ENCODE data around the gene CTNNBL1.

Gene CTNNBL1

GRCh38 chr20:37901654-37902503, 208.0 kb downstream of the CTNNBL1 start:
- no peak for DNase-seq (ENCODE audit: low read depth)

GRCh38 chr20:37902504-37903313, 208.9 kb downstream of the CTNNBL1 start, which contains the start of gene VSTM2L:
TSS of gene VSTM2L (plus strand) at chr20:37903127. CDS start at chr20:37903351, 224 bp downstream.
- DNase-seq (ENCODE audit: low read depth): no peak

GRCh38 chr20:37903317-37904007, 209.6 kb downstream of the CTNNBL1 start:
- DNase-seq (ENCODE audit: low read depth): no peak

DNA sequence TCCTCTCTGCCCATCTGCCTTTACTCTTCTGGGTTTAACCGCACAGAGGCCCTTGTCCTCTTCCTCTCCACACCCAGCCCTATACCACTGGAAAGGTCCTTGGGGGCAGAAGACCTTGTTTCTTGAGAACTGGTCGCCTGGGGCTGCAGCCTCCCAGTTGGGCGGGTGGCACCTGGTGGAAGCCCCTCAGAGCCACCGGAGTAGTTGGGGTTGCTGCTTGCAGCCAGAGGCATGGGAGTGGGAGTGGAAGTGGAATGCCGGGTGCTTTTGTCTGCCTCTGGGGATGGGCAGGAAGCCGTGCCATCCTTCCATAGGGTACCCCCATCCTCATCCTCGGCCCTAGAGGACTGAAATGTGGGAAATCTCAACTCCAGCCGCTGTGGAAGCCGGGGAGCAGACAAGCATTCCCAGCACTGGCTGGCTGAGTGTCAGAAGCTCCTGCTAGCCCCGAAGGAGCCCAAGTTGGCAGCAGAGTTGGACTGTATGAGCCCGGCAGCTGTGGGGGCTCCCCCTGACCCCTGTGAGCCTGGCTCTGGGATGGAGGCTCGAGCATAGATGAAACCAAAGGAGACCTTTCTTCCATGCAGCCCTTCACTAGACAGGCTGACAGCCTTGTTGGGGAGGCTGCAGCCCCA, 210.3 kb downstream of the CTNNBL1 start:
- DNase-seq (ENCODE audit: low read depth): no peak

DNA sequence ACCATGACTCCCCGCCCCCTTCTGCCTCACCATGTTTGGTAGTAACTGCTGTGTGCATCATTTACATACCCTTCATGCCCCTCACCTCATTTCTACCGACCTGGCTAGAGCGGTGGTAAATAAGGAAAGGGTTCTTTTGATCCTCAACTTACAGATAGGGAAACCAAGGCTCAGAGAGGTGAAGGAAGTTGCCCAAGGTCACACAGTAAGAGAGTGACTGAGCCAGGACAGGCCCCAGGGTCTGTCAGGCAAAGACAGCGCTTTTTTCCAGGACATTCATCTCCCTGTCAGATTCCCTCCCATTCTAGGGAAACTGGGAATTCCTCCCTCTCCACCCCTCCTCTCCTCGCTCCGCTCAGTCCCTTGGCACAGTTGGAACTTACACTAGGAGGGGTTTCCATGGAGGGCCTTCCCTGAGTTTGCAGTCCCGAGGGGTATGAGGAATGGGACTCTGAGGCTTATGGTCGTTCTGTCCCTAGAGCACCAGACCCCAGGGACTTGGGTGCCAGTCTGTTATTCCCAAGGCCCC, 211.1 kb downstream of the CTNNBL1 start:
- no peak for DNase-seq (ENCODE audit: low read depth)

DNA sequence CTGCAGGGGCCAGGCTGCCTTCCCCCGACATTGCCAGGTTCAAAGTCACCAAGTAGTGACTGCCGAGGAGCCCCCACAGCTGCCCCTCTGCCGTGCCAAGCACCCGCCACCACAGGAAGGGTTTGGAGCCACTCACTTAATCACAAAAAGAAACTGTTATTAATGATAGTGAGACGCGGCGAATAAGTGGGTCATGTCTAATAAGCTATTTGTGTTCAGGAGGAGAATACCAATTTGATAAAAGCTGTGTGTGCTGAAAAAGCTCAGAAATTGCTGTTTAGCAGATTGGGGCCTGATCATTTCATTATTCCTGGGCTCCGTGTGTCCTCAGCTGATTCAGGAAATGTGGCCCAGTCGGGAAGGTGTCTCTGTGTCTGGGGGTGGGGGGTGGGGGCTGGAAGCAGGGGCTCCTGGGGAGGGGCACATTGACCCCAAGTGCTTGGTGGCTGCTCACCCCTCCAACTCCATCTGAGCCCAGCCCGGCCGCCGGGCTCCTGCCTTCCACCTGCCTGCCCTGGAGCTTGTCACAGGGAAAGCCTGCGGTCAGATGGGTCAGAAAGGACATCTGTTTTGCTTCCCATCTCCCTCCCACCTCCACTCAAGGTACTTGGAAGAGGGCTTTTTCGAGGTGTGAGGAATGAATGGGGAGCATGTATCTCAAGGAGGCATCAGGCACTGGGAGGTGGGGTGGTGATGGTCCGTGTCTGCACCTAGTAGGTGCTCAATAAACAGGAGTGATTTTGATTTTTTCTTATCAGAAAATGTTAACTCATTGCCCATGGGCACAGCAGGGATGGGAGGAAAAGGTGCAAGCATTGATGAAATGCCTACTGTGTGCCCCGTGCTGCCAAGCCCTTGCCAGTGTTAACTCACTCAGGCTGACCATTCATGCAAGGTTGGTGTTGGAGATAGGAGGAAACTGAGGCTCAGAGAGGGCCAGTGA, 212.1 kb downstream of the CTNNBL1 start:
- no peak for DNase-seq (ENCODE audit: low read depth)

DNA sequence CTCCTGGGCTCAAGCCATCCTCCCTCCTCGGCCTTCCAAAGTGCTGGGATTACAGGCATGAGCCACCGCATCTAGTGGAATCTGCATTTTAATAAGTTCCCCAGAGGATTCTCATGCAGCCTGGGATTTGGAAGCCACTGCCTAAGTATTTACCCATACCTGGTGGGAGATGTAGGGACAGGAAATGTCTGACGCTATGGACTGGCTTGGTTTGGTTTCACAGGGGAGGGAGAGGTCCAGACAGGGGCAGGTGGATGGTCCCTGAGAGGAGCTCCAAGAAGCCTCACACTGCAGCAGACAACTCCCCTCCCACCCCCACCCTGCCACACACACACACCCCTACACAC, 213.5 kb downstream of the CTNNBL1 start:
- no peak for DNase-seq (ENCODE audit: low read depth)

- DNase-seq (ENCODE audit: low read depth): no peak
Observed at GRCh38 chr20:37907677-37908401, 214.0 kb downstream of the CTNNBL1 start.

DNA sequence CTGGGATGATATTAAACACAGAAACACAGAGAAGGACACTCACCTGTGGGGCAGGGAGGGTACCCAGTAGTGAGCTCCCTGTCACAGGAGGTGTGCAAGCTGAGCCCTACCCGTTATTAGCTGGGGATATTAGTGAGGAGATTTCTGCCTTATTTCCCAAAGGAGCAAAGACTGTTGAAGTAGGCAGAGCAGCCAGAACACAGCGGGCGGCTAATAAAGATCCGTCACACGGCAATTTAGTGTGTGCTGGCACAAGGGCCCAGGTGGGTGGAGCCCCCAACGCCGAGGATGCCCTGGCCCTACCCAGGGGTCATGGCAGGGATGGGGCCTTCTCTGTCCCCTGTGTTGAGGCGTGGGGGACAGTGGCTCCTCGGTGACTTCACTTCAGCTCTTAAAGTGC, 217.4 kb downstream of the CTNNBL1 start:
- no peak for DNase-seq (ENCODE audit: low read depth)

GRCh38 chr20:37911838-37912281, 218.0 kb downstream of the CTNNBL1 start:
- no peak for DNase-seq (ENCODE audit: low read depth)

DNA sequence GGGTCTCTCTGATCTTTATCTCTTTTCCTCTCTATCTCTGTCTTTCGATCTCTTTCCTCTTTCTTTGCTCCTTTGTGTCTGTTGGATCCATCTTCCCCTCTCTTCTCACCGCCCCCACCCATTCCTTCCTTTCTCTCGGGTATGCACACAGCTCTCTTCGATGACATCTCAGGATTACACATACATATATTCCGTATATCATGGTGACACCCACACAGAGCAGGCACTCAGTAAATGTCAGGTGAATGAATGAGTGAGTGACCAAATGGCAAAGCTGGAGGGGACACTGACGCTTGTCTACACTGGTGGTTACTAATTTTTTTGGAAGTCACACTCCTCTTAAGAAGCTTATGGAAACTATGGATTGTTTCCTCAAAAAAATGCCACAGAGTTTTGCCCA, 219.0 kb downstream of the CTNNBL1 start:
- DNase-seq (ENCODE audit: low read depth): no peak

GRCh38 chr20:37913567-37914366, 219.9 kb downstream of the CTNNBL1 start:
- DNase-seq (ENCODE audit: low read depth): no peak

DNA sequence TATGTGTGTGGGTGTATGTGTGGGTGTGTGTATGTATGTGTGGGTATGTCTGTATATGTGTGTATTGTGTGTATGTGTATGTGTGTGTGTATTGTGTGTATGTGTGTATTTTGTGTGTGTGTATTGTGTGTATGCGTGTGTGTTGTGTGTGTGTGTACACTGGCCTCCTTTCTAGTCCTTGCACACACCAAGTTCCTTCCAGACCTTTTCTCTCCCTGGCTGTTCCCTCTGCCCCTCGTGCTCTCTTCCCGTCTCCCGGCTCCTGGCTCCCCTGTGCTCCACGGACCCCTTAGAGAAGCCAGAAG, 220.5 kb downstream of the CTNNBL1 start:
- DNase-seq (ENCODE audit: low read depth): no peak

GRCh38 chr20:37914672-37915433, 221.0 kb downstream of the CTNNBL1 start:
- no peak for DNase-seq (ENCODE audit: low read depth)

- no peak for DNase-seq (ENCODE audit: low read depth)
Observed at GRCh38 chr20:37915434-37915787, 221.6 kb downstream of the CTNNBL1 start.

DNA sequence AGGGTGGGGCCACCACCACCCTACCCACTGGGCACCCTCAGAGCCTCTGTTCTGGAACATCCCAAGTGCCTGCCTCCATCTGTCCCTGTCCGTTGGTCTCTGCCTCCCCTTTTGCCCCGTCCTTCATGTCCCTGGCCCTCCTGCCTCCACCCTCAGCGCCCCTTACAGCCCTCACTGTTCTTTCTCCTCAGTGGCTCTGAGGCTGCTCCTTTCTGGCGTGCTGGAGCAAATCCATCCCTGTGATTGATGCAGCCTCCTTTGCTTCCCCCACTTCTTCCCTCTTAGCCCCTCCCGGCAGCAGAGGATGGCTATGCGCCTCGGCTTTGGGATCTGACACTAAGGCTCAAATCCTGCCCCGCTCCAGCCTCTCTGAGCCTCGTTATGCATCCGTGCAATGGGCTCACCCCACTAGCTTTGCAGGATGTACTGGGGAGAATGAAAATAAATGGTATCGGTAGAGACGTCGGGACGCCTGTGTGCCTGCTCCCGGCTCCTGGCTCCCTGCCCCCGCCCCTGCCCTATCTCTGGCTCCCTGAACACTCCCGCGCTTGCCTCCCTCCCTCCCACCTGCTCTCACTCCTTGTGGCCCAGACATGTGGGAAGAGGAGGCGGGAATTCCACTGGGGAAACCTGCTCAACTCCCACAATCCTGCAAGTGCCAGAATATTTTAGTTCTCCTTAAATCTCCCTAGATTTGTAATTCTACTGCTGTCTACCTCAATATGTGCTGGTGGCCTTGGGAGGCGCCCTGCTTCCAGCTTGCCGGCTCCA, 222.2 kb downstream of the CTNNBL1 start:
- no peak for DNase-seq (ENCODE audit: low read depth)

DNA sequence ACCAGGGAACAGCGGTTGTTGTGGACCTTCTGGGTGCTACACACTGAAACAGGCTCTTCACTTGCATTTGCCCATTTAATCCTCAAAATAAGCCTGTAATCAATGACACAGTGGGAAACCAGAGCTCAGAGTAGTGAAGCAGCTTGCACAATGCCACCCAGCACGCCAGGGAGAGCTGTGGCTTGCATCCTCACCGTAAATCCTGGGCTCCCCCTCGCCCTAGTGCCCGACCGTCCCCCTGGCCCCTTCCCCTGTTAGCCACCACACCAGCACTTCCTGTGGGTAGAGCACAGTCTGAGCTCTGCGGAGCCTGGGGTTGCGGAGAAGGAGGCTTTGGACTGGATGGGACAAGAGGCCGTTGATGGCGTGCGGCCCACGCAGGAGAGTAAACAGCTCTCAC, 223.6 kb downstream of the CTNNBL1 start:
- DNase-seq (ENCODE audit: low read depth): no peak

- no peak for DNase-seq (ENCODE audit: low read depth)
Observed at GRCh38 chr20:37918035-37918434, 224.2 kb downstream of the CTNNBL1 start.

Measured in activated T-helper 1 cell treated with Interleukin-2 at 50 U/mL for 16 hours (primary cell).